ENCODE data around the gene KLF2.

Gene KLF2

DNA sequence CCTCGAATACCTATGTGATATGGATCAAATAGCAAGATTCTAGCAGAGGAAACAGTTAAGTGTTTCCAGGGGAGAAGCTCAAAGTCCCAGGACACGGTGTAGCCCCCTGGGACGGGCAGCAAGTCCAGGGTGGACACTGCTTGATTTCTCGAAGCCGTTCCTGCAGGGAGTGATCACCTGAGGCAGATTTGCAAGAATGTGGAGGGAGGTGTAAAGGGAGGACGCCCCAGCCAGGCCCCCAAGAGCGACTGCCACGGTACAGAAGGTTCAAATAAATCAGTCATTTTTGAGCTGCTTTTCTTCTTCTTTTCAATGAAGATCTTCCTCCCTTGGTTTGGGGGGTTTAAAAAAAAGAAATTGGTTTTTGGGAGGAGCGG is 41.4 kb downstream of the KLF2 start:
- DNase-seq (ENCODE audit: low read depth): no peak
- TF ChIP-seq, protein P1, sequence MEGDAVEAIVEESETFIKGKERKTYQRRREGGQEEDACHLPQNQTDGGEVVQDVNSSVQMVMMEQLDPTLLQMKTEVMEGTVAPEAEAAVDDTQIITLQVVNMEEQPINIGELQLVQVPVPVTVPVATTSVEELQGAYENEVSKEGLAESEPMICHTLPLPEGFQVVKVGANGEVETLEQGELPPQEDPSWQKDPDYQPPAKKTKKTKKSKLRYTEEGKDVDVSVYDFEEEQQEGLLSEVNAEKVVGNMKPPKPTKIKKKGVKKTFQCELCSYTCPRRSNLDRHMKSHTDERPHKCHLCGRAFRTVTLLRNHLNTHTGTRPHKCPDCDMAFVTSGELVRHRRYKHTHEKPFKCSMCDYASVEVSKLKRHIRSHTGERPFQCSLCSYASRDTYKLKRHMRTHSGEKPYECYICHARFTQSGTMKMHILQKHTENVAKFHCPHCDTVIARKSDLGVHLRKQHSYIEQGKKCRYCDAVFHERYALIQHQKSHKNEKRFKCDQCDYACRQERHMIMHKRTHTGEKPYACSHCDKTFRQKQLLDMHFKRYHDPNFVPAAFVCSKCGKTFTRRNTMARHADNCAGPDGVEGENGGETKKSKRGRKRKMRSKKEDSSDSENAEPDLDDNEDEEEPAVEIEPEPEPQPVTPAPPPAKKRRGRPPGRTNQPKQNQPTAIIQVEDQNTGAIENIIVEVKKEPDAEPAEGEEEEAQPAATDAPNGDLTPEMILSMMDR (conservative IDR thresholded peaks at IDR 0.05; ENCODE audit: control insufficient read depth, insufficient read depth, low read depth, low read length): no peak
- no peak overlapping the region for H3K4me3 ChIP-seq (ENCODE audit: control insufficient read depth, low read depth, low read length)

- no peak overlapping the region for H3K4me3 ChIP-seq (ENCODE audit: control insufficient read depth, low read depth, low read length)
- TF ChIP-seq, protein P1 (conservative IDR thresholded peaks at IDR 0.05; ENCODE audit: control insufficient read depth, insufficient read depth, low read depth, low read length): no peak
- no peak for DNase-seq (ENCODE audit: low read depth)
These were observed 42.0 kb downstream of the KLF2 start for GRCh38 chr19:16366433-16367260.

DNA sequence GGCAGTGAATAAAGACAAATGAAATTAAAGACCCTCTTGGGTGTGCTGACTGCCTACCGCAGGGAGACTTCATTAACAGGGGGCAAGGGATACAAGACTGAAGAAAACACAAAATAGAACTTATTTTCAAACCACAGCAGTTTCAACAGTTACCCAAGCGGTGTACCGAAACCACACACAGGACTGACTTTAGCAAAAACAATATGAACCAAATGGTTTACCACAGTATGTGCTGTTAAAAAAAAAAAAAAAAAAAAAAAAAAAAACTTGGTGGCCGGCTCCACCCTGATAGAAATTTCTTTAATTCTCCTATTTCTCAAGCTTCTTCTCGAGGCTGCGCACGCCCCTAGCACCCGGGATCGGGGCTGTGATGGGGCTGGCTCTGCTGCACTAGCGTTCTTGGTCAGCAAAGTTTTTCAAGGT is 42.6 kb downstream of the KLF2 start:
- TF ChIP-seq, protein P1 (conservative IDR thresholded peaks at IDR 0.05; ENCODE audit: control insufficient read depth, insufficient read depth, low read depth, low read length): no peak
- DNase-seq (ENCODE audit: low read depth): no peak
- H3K4me3 ChIP-seq (ENCODE audit: control insufficient read depth, low read depth, low read length): no peak overlapping the region

- DNase-seq (ENCODE audit: low read depth): no peak
- no peak overlapping the region for H3K4me3 ChIP-seq (ENCODE audit: control insufficient read depth, low read depth, low read length)
- TF ChIP-seq, protein P1 (conservative IDR thresholded peaks at IDR 0.05; ENCODE audit: control insufficient read depth, insufficient read depth, low read depth, low read length): no peak
These were observed 44.0 kb downstream of the KLF2 start for GRCh38 chr19:16368385-16369305.

DNA sequence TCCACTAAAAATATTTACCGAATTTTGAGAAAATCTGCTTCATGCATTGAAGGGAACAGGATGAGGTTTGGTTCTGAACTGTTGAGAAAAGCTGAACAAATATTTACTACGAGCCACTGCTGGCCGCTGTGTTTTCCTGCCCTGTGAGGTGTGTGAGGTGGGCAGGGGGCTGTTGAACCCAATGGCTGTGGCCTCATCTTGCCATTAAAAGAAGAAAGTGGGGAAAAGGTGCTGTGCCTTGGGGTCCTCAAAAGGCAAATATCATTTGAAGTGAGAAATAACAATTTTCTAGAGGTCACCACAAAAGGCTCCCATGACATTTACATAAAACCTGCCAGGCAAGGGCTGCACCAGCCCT is 44.7 kb downstream of the KLF2 start:
- DNase-seq (ENCODE audit: low read depth): no peak
- H3K4me3 ChIP-seq (ENCODE audit: control insufficient read depth, low read depth, low read length): no peak overlapping the region
- TF ChIP-seq, protein P1 (conservative IDR thresholded peaks at IDR 0.05; ENCODE audit: control insufficient read depth, insufficient read depth, low read depth, low read length): no peak

DNA sequence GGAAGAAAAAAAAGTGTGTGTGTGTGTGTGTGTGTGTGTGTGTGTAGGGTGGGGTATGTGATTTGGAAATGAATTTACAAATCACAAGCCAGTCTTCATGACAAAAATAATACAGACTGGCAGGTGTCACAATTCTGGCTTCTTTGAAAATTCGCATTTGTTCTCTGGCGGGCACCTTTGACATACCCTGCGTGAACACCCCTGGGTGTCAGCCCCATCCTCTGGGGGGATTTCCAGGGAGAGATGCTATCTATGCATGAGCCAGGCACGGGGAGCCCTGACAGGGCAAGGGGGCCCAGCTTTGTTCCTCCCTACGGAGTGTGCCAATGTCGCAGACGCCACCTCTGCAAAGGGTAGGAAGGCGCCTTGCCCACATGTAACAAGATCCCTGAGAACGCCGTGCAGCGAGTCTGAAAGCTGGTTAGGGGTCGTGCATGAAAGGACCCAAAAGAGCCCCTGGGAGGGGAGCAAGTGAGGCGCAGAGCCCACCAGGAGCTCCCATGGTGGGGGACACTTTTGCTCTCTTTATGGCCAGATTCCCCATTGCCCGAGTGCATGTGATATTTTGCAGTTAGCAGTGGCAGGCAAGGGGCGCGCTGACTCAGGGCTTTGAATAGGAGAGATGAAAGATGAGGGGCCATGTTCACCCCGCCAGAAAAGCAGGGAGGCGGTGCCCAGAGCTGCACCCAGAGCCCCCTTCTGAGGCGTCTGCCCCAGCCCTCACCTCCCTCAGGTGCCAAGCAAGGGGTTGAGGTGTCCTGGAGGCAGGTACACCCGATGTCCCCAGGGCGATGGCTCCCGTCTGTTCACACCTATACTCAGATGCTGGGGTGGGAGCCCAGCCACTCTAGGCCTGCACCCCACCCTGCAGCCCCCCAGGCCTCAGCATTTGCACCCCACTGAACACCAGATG is 45.3 kb downstream of the KLF2 start:
- TF ChIP-seq, protein P1 (conservative IDR thresholded peaks at IDR 0.05; ENCODE audit: control insufficient read depth, insufficient read depth, low read depth, low read length): no peak
- no peak for DNase-seq (ENCODE audit: low read depth)
- no peak overlapping the region for H3K4me3 ChIP-seq (ENCODE audit: control insufficient read depth, low read depth, low read length)
